ENCODE data around the gene S100A3.
A peak's percentile ranks its signal among the peaks of the same experiment; 100 is the strongest.
"Not testable (repeated sequence)": the region's sequence is repeated elsewhere in the genome, so short reads cannot be mapped to it uniquely, and the experiment has no call there.

Gene S100A3

GRCh38 chr1:153577138-153577537, 28.1 kb upstream of the S100A3 start:
- no peak overlapping the region for H3K4me3 ChIP-seq (ENCODE audit: low read depth, low read length)
- no peak overlapping the region for H3K4me2 ChIP-seq (ENCODE audit: low read length)
- no peak overlapping the region for H3K27ac ChIP-seq
- H3K9ac ChIP-seq: no peak overlapping the region
- no peaks in the 10 kb centered on the region for H3K4me1 ChIP-seq
- H3K79me2 ChIP-seq: no peaks in the 10 kb centered on the region
- no peaks in the 10 kb centered on the region for H3K36me3 ChIP-seq (ENCODE audit: control insufficient read depth, insufficient read depth, low read length)
- TF ChIP-seq CTCF (IDR thresholded peaks at IDR 0.05): no peak
- H3K9me3 ChIP-seq (ENCODE audit: control insufficient read depth, low read length): no peaks in the 10 kb centered on the region
- no peak overlapping the region for H2AFZ ChIP-seq
- no peaks in the 10 kb centered on the region for H3K27me3 ChIP-seq (ENCODE audit: control insufficient read depth, insufficient read depth, low read length)

GRCh38 chr1:153575497-153575896, 26.4 kb upstream of the S100A3 start:
- not testable (repeated sequence) for H3K27ac ChIP-seq

GRCh38 chr1:153575081-153575491, 26.0 kb upstream of the S100A3 start:
- not testable (repeated sequence) for H3K4me1 ChIP-seq; H3K27ac ChIP-seq; H3K9ac ChIP-seq; H3K36me3 ChIP-seq (ENCODE audit: control insufficient read depth, insufficient read depth, low read length); H2AFZ ChIP-seq; H3K4me2 ChIP-seq (ENCODE audit: low read length); H3K79me2 ChIP-seq; H3K9me3 ChIP-seq (ENCODE audit: control insufficient read depth, low read length); H3K27me3 ChIP-seq (ENCODE audit: control insufficient read depth, insufficient read depth, low read length); H3K4me3 ChIP-seq (ENCODE audit: low read depth, low read length)

More at GRCh38 chr1:153575497-153575896, 26.4 kb upstream of the S100A3 start:
- H3K27me3 ChIP-seq (ENCODE audit: control insufficient read depth, insufficient read depth, low read length); H2AFZ ChIP-seq; H3K9ac ChIP-seq; H3K4me3 ChIP-seq (ENCODE audit: low read depth, low read length); H3K9me3 ChIP-seq (ENCODE audit: control insufficient read depth, low read length); H3K79me2 ChIP-seq; H3K4me2 ChIP-seq (ENCODE audit: low read length); H3K36me3 ChIP-seq (ENCODE audit: control insufficient read depth, insufficient read depth, low read length); H3K4me1 ChIP-seq: not testable (repeated sequence)

- Histone ChIP-seq H3K9ac (no peak overlapping the region), H3K27ac (no peak overlapping the region), H3K4me1 (no peaks in the 10 kb centered on the region), H2AFZ (no peak overlapping the region), H3K36me3 (ENCODE audit: control insufficient read depth, insufficient read depth, low read length) (no peaks in the 10 kb centered on the region), H3K4me2 (ENCODE audit: low read length) (no peak overlapping the region), H3K27me3 (ENCODE audit: control insufficient read depth, insufficient read depth, low read length) (no peaks in the 10 kb centered on the region), H3K4me3 (ENCODE audit: low read depth, low read length) (no peak overlapping the region), H3K79me2 (no peaks in the 10 kb centered on the region), H3K9me3 (ENCODE audit: control insufficient read depth, low read length) (no peaks in the 10 kb centered on the region)
- TF ChIP-seq CTCF (IDR thresholded peaks at IDR 0.05): no peak
Observed at GRCh38 chr1:153573351-153573750, 24.3 kb upstream of the S100A3 start.

GRCh38 chr1:153572569-153573015, 23.5 kb upstream of the S100A3 start:
- Histone ChIP-seq H3K4me2 (ENCODE audit: low read length) (no peak overlapping the region), H3K27ac (peak overlapping the region; percentile 24), H3K9ac (peak overlapping the region; percentile 28), H3K4me1 (no peaks in the 10 kb centered on the region), H3K4me3 (ENCODE audit: low read depth, low read length) (no peak overlapping the region), H2AFZ (peak overlapping the region; percentile 46), H3K9me3 (ENCODE audit: control insufficient read depth, low read length) (no peaks in the 10 kb centered on the region), H3K79me2 (no peaks in the 10 kb centered on the region), H3K27me3 (ENCODE audit: control insufficient read depth, insufficient read depth, low read length) (no peaks in the 10 kb centered on the region), H3K36me3 (ENCODE audit: control insufficient read depth, insufficient read depth, low read length) (no peaks in the 10 kb centered on the region)
- peak; percentile 84 for TF ChIP-seq CTCF (IDR thresholded peaks at IDR 0.05)

- Histone ChIP-seq H3K4me3 (ENCODE audit: low read depth, low read length) (no peak overlapping the region), H3K27ac (no peak overlapping the region), H3K9me3 (ENCODE audit: control insufficient read depth, low read length) (no peaks in the 10 kb centered on the region), H3K27me3 (ENCODE audit: control insufficient read depth, insufficient read depth, low read length) (no peaks in the 10 kb centered on the region), H3K4me2 (ENCODE audit: low read length) (no peak overlapping the region), H2AFZ (no peak overlapping the region), H3K36me3 (ENCODE audit: control insufficient read depth, insufficient read depth, low read length) (no peaks in the 10 kb centered on the region), H3K9ac (no peak overlapping the region), H3K4me1 (no peaks in the 10 kb centered on the region), H3K79me2 (no peaks in the 10 kb centered on the region)
- no peak for TF ChIP-seq CTCF (IDR thresholded peaks at IDR 0.05)
Observed at GRCh38 chr1:153571706-153572105, 22.6 kb upstream of the S100A3 start.
